Ascending aorta (tissue), 2 donors: ENCODE data around the gene TRAPPC2. TPM values are rescaled to one million over a fixed set of nuclear protein-coding genes. Genes with fewer than 3 reads are reported as not detected.
"Not testable (repeated sequence)": the region's sequence is repeated elsewhere in the genome, so short reads cannot be mapped to it uniquely, and the experiment has no call there.

ENCODE experiments used
- DNase-seq, 2 donors: peaks; one replicate each; pipeline ENCODE4 v3.0.0-alpha.2; 2019; ENCODE audit warnings: low spot score in 2 of 2
- H3K27ac ChIP-seq, 2 donors: fragments of 200-600 bp; sonication (generic); one replicate each; pipeline ENCODE4 v1.5.1; 2016 to 2017; ENCODE audit warnings: mild to moderate bottlenecking in 1 of 2
- H3K27me3 ChIP-seq: fragments of 200-600 bp; sonication (generic); one replicate; pipeline ENCODE4 v1.5.1; 2017
- H3K36me3 ChIP-seq, 2 donors: fragments of 200-600 bp; sonication (generic); one replicate each; pipeline ENCODE4 v1.5.1; 2016
- H3K4me1 ChIP-seq, 2 donors: fragments of 200-600 bp; sonication (generic); one replicate each; pipeline ENCODE4 v1.5.1; 2016 to 2017; ENCODE audit warnings: mild to moderate bottlenecking in 1 of 2
- H3K4me3 ChIP-seq, 2 donors: fragments of 200-600 bp; sonication (generic); one replicate each; pipeline ENCODE4 v1.5.1; 2016 to 2017; ENCODE audit warnings: mild to moderate bottlenecking in 1 of 2
- H3K9me3 ChIP-seq, 2 donors: fragments of 200-600 bp; sonication (generic); one replicate each; pipeline ENCODE4 v1.5.1; 2016
- CTCF ChIP-seq, 3 experiments: fragments of 200-600 bp in 2 of 3; fragments of 450-650 bp in 1 of 3; sonication (generic) in 2 of 3; IDR thresholded peaks; one replicate each; pipeline ENCODE4 v1.5.1; 2016 to 2019; ENCODE audit warnings: antibody characterized with exemption in 3 of 3, mild to moderate bottlenecking in 1 of 3, moderate library complexity in 1 of 3
- intact Hi-C: fragments of 100-400 bp; cut with DNase I; formaldehyde crosslinking; loops from one replicate; pipeline ENCODE4 v1.15.1; 2023
- total RNA-seq: library from RNA; depleted of rRNA; stranded (reverse); fragments of >200 nt; gene quantifications from one replicate; pipeline ENCODE4 v1.1.0, GENCODE V29; 2016

Gene TRAPPC2
- total RNA-seq, 1 donor from 2014 or later: 8.0 TPM

- H3K36me3 ChIP-seq: no peaks in the 10 kb centered on the region
- H3K4me1 ChIP-seq: no peaks in the 10 kb centered on the region
- intact Hi-C loops: no loop called here
- H3K27me3 ChIP-seq: no peaks in the 10 kb centered on the region
- no peak for DNase-seq
- TF ChIP-seq CTCF (IDR thresholded peaks at IDR 0.05): no peak
- no peak overlapping the region for H3K4me3 ChIP-seq
- H3K9me3 ChIP-seq: no peaks in the 10 kb centered on the region
- H3K27ac ChIP-seq: no peak overlapping the region
These were observed 52.8 kb downstream of the TRAPPC2 start for GRCh38 chrX:13681595-13681994.

DNA sequence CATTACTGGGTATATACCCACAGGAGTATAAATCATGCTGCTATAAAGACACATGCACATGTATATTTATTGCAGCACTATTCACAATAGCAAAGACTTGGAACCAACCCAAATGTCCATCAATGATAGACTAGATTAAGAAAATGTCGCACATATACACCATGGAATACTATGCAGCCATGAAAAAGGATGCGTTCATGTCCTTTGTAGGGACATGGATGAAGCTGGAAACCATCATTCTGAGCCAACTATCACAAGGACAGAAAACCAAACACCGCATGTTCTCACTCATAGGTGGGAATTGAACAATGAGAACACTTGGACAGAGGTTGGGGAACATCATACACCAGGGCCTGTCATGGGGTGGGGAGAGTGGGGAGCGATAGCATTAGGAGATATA is 54.7 kb downstream of the TRAPPC2 start:
- H3K4me1 ChIP-seq, DNase-seq, H3K4me3 ChIP-seq, H3K36me3 ChIP-seq, H3K27ac ChIP-seq, intact Hi-C loops, H3K9me3 ChIP-seq, H3K27me3 ChIP-seq: not testable (repeated sequence)

- TF ChIP-seq CTCF (IDR thresholded peaks at IDR 0.05): no peak
- Histone ChIP-seq H3K4me1 (no peaks in the 10 kb centered on the region), H3K4me3 (no peak overlapping the region), H3K27me3 (no peaks in the 10 kb centered on the region), H3K27ac (no peak overlapping the region), H3K9me3 (no peaks in the 10 kb centered on the region), H3K36me3 (no peaks in the 10 kb centered on the region)
- intact Hi-C loops: no loop called here
- no peak for DNase-seq
These were observed 57.5 kb downstream of the TRAPPC2 start for GRCh38 chrX:13676885-13677284.

- Histone ChIP-seq H3K4me3 (no peak overlapping the region), H3K27me3 (no peaks in the 10 kb centered on the region), H3K36me3 (no peaks in the 10 kb centered on the region), H3K27ac (no peak overlapping the region), H3K9me3 (no peaks in the 10 kb centered on the region), H3K4me1 (no peaks in the 10 kb centered on the region)
- no peak for TF ChIP-seq CTCF (IDR thresholded peaks at IDR 0.05)
- intact Hi-C loops: no loop called here
- DNase-seq: no peak
These were observed 61.4 kb downstream of the TRAPPC2 start for GRCh38 chrX:13673016-13673415.

DNA sequence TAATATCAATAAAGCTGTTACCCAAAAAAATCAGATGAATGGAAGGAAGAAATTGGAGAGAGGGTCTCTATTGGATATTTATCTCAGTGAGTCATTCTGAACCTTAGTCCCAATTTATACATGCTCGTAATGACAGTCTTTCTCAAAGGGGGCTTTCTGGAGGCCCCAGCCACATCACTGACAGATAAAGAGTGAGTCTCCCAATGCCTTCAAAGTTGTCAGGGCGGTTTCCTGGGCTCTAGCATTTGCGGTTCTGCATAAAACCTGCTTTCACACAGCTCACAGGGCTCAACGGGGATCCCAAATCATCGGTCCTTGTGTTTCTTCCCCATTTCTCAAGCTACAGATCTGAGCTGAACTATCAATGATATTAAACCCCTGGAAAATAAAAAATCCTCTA is 64.2 kb downstream of the TRAPPC2 start:
- Histone ChIP-seq H3K4me1 (no peaks in the 10 kb centered on the region), H3K27ac (no peak overlapping the region), H3K27me3 (no peaks in the 10 kb centered on the region), H3K4me3 (no peak overlapping the region), H3K36me3 (no peaks in the 10 kb centered on the region), H3K9me3 (no peaks in the 10 kb centered on the region)
- intact Hi-C loops: no loop called here
- DNase-seq: no peak
- TF ChIP-seq CTCF (IDR thresholded peaks at IDR 0.05): no peak

DNA sequence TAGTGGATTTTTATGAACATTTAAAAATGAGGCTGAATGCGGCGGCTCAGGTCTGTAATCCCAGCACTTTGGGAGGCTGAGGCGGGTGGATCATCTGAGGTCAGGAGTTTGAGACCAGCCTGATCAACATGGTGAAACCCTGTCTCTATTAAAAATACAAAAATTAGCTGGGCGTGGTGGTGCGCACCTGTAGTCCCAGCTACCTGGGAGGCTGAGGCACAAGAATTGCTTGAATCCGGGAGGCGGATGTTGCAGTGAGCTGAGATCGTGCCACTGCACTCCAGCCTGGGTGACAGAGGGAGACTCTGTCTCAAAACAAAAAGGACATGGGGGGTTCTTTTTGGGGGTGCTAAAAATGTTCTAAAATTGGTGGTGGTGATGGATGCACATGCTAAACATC is 64.7 kb downstream of the TRAPPC2 start:
- H3K36me3 ChIP-seq, H3K4me3 ChIP-seq, H3K9me3 ChIP-seq, DNase-seq, intact Hi-C loops, H3K27me3 ChIP-seq, H3K27ac ChIP-seq, H3K4me1 ChIP-seq: not testable (repeated sequence)

DNA sequence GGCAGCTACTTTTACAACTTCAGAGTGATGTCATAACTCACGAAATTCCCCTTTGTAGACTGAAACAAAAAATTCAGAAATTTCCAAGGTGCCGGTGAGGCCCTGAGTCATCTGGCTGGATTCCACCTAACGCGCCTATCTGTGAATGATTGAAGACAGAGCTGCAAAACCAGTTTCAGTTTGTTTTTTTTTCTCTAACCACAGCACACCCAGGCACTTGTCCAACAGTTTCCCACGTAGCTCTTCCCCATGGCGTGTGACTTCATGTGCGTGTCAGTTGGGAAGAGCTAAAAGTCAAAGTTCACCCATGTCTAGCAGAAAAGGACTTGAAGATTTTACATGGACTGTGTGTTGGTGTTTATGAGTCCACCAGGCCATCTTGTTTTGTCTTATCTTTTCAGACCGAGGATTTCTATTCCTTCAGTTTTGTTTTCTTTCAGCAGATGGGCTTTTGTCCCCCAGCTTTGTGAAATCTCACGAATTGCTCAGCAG is 65.1 kb downstream of the TRAPPC2 start:
- no peaks in the 10 kb centered on the region for H3K9me3 ChIP-seq
- H3K4me1 ChIP-seq: no peaks in the 10 kb centered on the region
- TF ChIP-seq CTCF (IDR thresholded peaks at IDR 0.05): no peak
- H3K27me3 ChIP-seq: no peaks in the 10 kb centered on the region
- intact Hi-C loops: no loop called here
- peak overlapping the region in 1 of 2 donors; percentile 2 for H3K4me3 ChIP-seq
- H3K36me3 ChIP-seq: no peaks in the 10 kb centered on the region
- DNase-seq: no peak
- H3K27ac ChIP-seq: no peak overlapping the region
